Natural killer cell (primary cell): Measurements from ENCODE around the gene CUL5. TPM values are rescaled to one million over a fixed set of nuclear protein-coding genes. Genes with fewer than 3 reads are reported as not detected.

Source experiments
- ATAC-seq, 3 donors: fragments of 150-1000 bp in 2 of 3; fragments of 200-7000 bp in 1 of 3; cut with Tn5 transposase; 1 replicate in 1 of 3; 2 replicates in 2 of 3; pipeline ENCODE4 v1.10.0; 2021; ENCODE audit warnings: mild to moderate bottlenecking in 2 of 3, moderate library complexity in 2 of 3
- DNase-seq, 2 donors: peaks; one replicate each; pipeline versions ENCODE4 v3.0.0 to v3.0.0-alpha.2; 2013 to 2021; ENCODE audit warnings: mixed read lengths in 1 of 2
- H3K27ac ChIP-seq: one replicate; pipeline ENCODE4 v1.5.1; 2013; ENCODE audit warnings: mild to moderate bottlenecking, low read length
- H3K27me3 ChIP-seq: one replicate; pipeline ENCODE4 v1.6.1; 2013; ENCODE audit warnings: low read length; ENCODE audit not compliant: control insufficient read depth, insufficient read depth
- H3K36me3 ChIP-seq: one replicate; pipeline ENCODE4 v1.6.1; 2013; ENCODE audit warnings: low read length; ENCODE audit not compliant: control insufficient read depth, insufficient read depth
- H3K4me1 ChIP-seq: one replicate; pipeline ENCODE4 v1.6.1; 2013; ENCODE audit warnings: low read length; ENCODE audit not compliant: control insufficient read depth, insufficient read depth
- H3K4me3 ChIP-seq: one replicate; pipeline ENCODE4 v1.5.1; 2013; ENCODE audit warnings: low read length
- H3K9me3 ChIP-seq: one replicate; pipeline ENCODE4 v1.6.1; 2013; ENCODE audit warnings: low read length; ENCODE audit not compliant: control insufficient read depth, insufficient read depth
- H3K27ac Mint-ChIP-seq, 2 donors: one replicate each; pipeline ENCODE4 v1.8.0; 2022; ENCODE audit warnings: mild to moderate bottlenecking in 2 of 2, mixed read lengths in 2 of 2, moderate library complexity in 1 of 2
- H3K27me3 Mint-ChIP-seq, 2 donors: one replicate each; pipeline ENCODE4 v1.8.0; 2022; ENCODE audit warnings: low read depth in 2 of 2, mixed read lengths in 2 of 2
- H3K36me3 Mint-ChIP-seq: one replicate; pipeline ENCODE4 v1.8.0; 2022; ENCODE audit warnings: mixed read lengths
- H3K4me1 Mint-ChIP-seq, 2 donors: one replicate each; pipeline ENCODE4 v1.8.0; 2022; ENCODE audit warnings: mixed read lengths in 2 of 2
- H3K4me3 Mint-ChIP-seq: one replicate; pipeline ENCODE4 v1.8.0; 2022; ENCODE audit warnings: mild to moderate bottlenecking, moderate library complexity, mixed read lengths
- H3K9me3 Mint-ChIP-seq, 2 donors: one replicate each; pipeline ENCODE4 v1.8.0; 2022; ENCODE audit warnings: mixed read lengths in 2 of 2
- WGBS: methylation state at CpG from one replicate; pipeline ENCODE4 v1.1.7; 2013; ENCODE audit warnings: missing lambda C conversion rate; ENCODE audit not compliant: insufficient coverage; 5-methylcytosine and 5-hydroxymethylcytosine counted together
- intact Hi-C: fragments of 100-400 bp; cut with micrococcal nuclease; formaldehyde crosslinking; loops from one replicate; pipeline ENCODE4 v1.14.2; 2022
- total RNA-seq, 4 donors: library from RNA; stranded (reverse); fragments of 120-200 nt in 1 of 4; gene quantifications; one replicate each; pipeline versions ENCODE4 v1.2.3 to v1.2.4, GENCODE V29; 2013 to 2022
- TF ChIP-seq, protein P1 (sequence below): fragments of 200-600 bp; IDR thresholded peaks from one replicate; pipeline ENCODE4 v1.8.0; 2022; ENCODE audit warnings: antibody characterized with exemption

The CUL5 gene
- total RNA-seq, 3 donors from 2014 or later (not counting 1 experiment from before 2014, with no cell fraction given), result 59.1 to 68.3 (median 60.2) TPM

DNA sequence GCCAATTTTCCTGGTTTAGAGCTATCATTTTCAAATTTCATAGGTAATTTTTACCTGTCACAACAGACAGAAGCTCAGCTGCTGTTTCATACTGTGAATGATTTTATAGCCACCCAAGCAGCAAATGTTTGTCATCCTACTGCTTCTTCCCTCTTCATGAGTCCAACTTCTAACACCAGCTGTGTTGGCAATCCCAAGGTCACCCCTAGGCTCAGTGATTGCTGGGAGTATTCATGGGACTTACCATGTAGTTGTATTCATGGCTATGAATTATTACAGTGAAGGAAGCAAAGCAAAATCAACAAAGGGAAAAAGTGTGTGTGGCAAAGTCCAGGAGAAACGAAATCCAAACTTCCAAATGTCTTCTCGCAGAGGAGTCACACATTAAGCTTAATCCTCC lies 28.5 kb downstream of the CUL5 start:
- TF ChIP-seq, protein P1, sequence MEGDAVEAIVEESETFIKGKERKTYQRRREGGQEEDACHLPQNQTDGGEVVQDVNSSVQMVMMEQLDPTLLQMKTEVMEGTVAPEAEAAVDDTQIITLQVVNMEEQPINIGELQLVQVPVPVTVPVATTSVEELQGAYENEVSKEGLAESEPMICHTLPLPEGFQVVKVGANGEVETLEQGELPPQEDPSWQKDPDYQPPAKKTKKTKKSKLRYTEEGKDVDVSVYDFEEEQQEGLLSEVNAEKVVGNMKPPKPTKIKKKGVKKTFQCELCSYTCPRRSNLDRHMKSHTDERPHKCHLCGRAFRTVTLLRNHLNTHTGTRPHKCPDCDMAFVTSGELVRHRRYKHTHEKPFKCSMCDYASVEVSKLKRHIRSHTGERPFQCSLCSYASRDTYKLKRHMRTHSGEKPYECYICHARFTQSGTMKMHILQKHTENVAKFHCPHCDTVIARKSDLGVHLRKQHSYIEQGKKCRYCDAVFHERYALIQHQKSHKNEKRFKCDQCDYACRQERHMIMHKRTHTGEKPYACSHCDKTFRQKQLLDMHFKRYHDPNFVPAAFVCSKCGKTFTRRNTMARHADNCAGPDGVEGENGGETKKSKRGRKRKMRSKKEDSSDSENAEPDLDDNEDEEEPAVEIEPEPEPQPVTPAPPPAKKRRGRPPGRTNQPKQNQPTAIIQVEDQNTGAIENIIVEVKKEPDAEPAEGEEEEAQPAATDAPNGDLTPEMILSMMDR, result no peak
- Mint-ChIP-seq H3K36me3 (no peaks in the 10 kb centered on the region), H3K27me3 (no peaks in the 10 kb centered on the region), H3K4me1 (peaks cover 19 to 33% of the 10 kb centered on the region in 2 donors), H3K4me3 (no peak overlapping the region), H3K9me3 (no peaks in the 10 kb centered on the region), H3K27ac (peak overlapping the region; percentile 15 to 31)
- no peaks in the 10 kb centered on the region for H3K9me3 ChIP-seq
- intact Hi-C loops, result no loop called here
- WGBS, result 95% methylated on average over 2 of the region's 2 CpGs
- H3K36me3 ChIP-seq, result peaks cover 29% of the 10 kb centered on the region
- DNase-seq (no peak), ATAC-seq (no peak)
- no peak overlapping the region for H3K4me3 ChIP-seq
- H3K27me3 ChIP-seq, result no peaks in the 10 kb centered on the region
- H3K27ac ChIP-seq, result no peak overlapping the region
- H3K4me1 ChIP-seq, result no peaks in the 10 kb centered on the region

DNA sequence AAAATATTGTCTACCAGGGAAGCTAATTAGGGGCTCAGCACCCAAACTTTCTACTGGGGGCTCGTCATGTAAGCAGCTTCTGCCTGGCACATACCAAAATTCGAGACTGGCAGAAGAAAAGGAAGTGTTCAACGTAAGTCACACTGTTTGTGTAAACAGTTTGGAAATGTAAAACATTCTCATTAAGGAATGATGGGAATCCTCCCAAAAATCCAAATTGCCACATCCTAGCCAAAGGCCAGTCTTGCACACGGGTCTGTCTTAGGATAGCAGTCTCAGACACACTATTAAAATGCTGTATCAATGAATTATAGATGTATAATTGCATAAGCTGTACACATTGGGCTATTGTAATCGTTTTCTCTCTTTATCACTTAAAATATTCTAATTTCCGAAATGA lies 28.9 kb downstream of the CUL5 start:
- Mint-ChIP-seq H3K27me3 (no peaks in the 10 kb centered on the region), H3K9me3 (no peaks in the 10 kb centered on the region), H3K4me1 (peaks cover 14 to 28% of the 10 kb centered on the region in 2 donors), H3K27ac (no peak overlapping the region), H3K36me3 (no peaks in the 10 kb centered on the region), H3K4me3 (no peak overlapping the region)
- Histone ChIP-seq H3K4me3 (no peak overlapping the region), H3K4me1 (no peaks in the 10 kb centered on the region), H3K36me3 (peaks cover 29% of the 10 kb centered on the region), H3K9me3 (no peaks in the 10 kb centered on the region), H3K27me3 (no peaks in the 10 kb centered on the region), H3K27ac (no peak overlapping the region)
- WGBS, result 88% methylated on average over 3 of the region's 6 CpGs
- ATAC-seq (no peak), DNase-seq (no peak)
- intact Hi-C loops, result no loop called here
- TF ChIP-seq, protein P1, result no peak

DNA sequence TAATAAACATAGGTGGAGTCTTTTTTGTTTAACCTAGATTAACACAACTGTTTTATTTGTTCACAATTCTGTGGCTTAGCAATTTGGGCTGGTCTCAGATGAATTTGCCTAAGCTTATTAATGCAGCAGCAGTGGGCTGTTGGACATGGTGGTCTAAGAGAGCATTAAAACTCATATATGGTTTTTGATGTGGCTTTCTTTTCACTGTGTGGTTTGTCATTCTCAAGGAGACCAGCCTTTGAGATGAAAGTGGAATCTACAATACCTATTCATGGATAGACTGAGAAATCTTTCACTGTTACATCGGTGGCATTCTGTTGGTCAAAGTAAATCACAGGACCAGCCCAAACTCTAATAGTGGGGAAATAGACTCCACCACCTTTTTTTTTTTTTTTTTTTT lies 39.6 kb downstream of the CUL5 start:
- H3K4me1 ChIP-seq, result no peaks in the 10 kb centered on the region
- Mint-ChIP-seq H3K9me3 (no peaks in the 10 kb centered on the region), H3K4me1 (peaks cover 7 to 11% of the 10 kb centered on the region in 2 donors), H3K27ac (no peak overlapping the region), H3K27me3 (no peaks in the 10 kb centered on the region), H3K36me3 (peaks cover 7% of the 10 kb centered on the region), H3K4me3 (no peak overlapping the region)
- DNase-seq, result no peak
- no peak for ATAC-seq
- no peak overlapping the region for H3K4me3 ChIP-seq
- no peak overlapping the region for H3K27ac ChIP-seq
- H3K36me3 ChIP-seq, result peaks cover 28% of the 10 kb centered on the region
- no peaks in the 10 kb centered on the region for H3K27me3 ChIP-seq
- no peaks in the 10 kb centered on the region for H3K9me3 ChIP-seq
- WGBS, result no CpG with 5 or more reads among the region's 1 CpG
- intact Hi-C loops, result no loop called here
- TF ChIP-seq, protein P1, result no peak

DNA sequence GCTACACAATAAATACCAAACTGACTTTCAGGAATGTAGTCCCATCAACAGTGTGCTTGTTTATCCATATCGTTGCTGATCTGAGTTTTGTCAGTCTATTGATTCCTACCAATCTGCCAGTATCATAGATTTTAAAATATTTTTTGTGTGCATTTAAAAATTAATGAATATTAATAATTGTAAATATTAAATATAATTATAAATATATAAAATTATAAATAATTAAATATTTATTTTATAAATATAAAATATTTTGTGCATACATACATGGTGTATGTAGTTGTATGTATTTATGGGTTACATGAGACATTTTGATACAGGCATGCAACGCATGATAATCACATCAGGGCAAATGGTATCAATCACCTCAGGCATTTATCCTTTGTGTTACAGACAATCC lies 53.6 kb downstream of the CUL5 start:
- Histone ChIP-seq H3K9me3 (no peaks in the 10 kb centered on the region), H3K4me3 (no peak overlapping the region), H3K27ac (no peak overlapping the region), H3K27me3 (no peaks in the 10 kb centered on the region), H3K4me1 (no peaks in the 10 kb centered on the region), H3K36me3 (peaks cover 22% of the 10 kb centered on the region)
- DNase-seq, result no peak
- no CpG with 5 or more reads among the region's 2 CpGs for WGBS
- Mint-ChIP-seq H3K9me3 (no peaks in the 10 kb centered on the region), H3K4me3 (no peak overlapping the region), H3K27ac (no peak overlapping the region), H3K4me1 (peaks cover 0 to 11% of the 10 kb centered on the region in 2 donors), H3K27me3 (no peaks in the 10 kb centered on the region), H3K36me3 (peaks cover 12% of the 10 kb centered on the region)
- intact Hi-C loops, result no loop called here
- no peak for ATAC-seq
- TF ChIP-seq, protein P1, result no peak
